Mucosa of descending colon (tissue), 3 donors: Measurements from ENCODE around the gene MAEL. TPM values are rescaled to one million over a fixed set of nuclear protein-coding genes. Genes with fewer than 3 reads are reported as not detected.

ENCODE experiments used
- ATAC-seq: fragments of 200-7000 bp; cut with Tn5 transposase; one replicate; pipeline ENCODE4 v1.9.1; 2020; ENCODE audit warnings: mild to moderate bottlenecking, moderate library complexity
- DNase-seq, 3 donors: peaks; one replicate each; pipeline ENCODE4 v3.0.0-alpha.2; 2020
- H3K36me3 ChIP-seq: fragments of 200-600 bp; one replicate; pipeline ENCODE4 v1.8.0; 2021; ENCODE audit warnings: low read depth, mild to moderate bottlenecking
- H3K4me1 ChIP-seq: fragments of 200-600 bp; one replicate; pipeline ENCODE4 v1.8.0; 2021; ENCODE audit warnings: low read depth, mild to moderate bottlenecking
- H3K4me3 ChIP-seq: fragments of 200-600 bp; one replicate; pipeline ENCODE4 v1.8.0; 2021; ENCODE audit warnings: mild to moderate bottlenecking
- H3K9me3 ChIP-seq: fragments of 200-600 bp; one replicate; pipeline ENCODE4 v1.8.0; 2021; ENCODE audit warnings: mild to moderate bottlenecking
- CTCF ChIP-seq: fragments of 200-600 bp; IDR thresholded peaks from one replicate; pipeline ENCODE4 v1.8.0; 2022; ENCODE audit warnings: antibody characterized with exemption, mild to moderate bottlenecking
- intact Hi-C, 2 donors: fragments of 100-400 bp; cut with DNase I in 1 of 2; cut with micrococcal nuclease in 1 of 2; formaldehyde crosslinking; loops; one replicate each; pipeline versions ENCODE4 v1.11.0 to v1.11.1; 2022; cut with DNase I, micrococcal nuclease
- total RNA-seq, 3 donors: library from RNA; stranded (reverse); fragmentation: NEBNext Ultra II Directional in 2 of 3; extraction: Animal tissue kit (Norgen Biotek cat#: 25700) in 2 of 3; gene quantifications; one replicate each; pipeline versions ENCODE4 v1.2.1 to v1.2.4, GENCODE V29; 2021 to 2023
- donor health status: DM: no; HTN: no; CAD: no; lungs with moderate emphysema.
- donor health status: DM: no; HTN: no; CAD: no.
- donor health status: DM: no; HTN: yes; CAD: no.

Gene MAEL
- total RNA-seq, 3 donors from 2014 or later = 0.92 TPM; not detected in 2

GRCh38 chr1:167003711-167004110 is 14.6 kb downstream of the MAEL start:
- no peaks in the 10 kb centered on the region for H3K4me1 ChIP-seq
- ATAC-seq (no peak), DNase-seq (no peak)
- TF ChIP-seq CTCF = no peak
- no peak overlapping the region for H3K4me3 ChIP-seq
- no peaks in the 10 kb centered on the region for H3K36me3 ChIP-seq
- H3K9me3 ChIP-seq = no peaks in the 10 kb centered on the region
- intact Hi-C loops = no loop called here

- Histone ChIP-seq H3K4me1 (no peaks in the 10 kb centered on the region), H3K4me3 (no peak overlapping the region), H3K36me3 (no peaks in the 10 kb centered on the region), H3K9me3 (no peaks in the 10 kb centered on the region)
- intact Hi-C loops = no loop called here
- TF ChIP-seq CTCF = no peak
- no peak for ATAC-seq
- DNase-seq = no peak
These were observed 22.6 kb downstream of the MAEL start for GRCh38 chr1:167011560-167012191.

- DNase-seq (no peak), ATAC-seq (no peak)
- no peaks in the 10 kb centered on the region for H3K36me3 ChIP-seq
- intact Hi-C loops = no loop called here
- H3K4me3 ChIP-seq = no peak overlapping the region
- no peaks in the 10 kb centered on the region for H3K9me3 ChIP-seq
- H3K4me1 ChIP-seq = no peaks in the 10 kb centered on the region
- no peak for TF ChIP-seq CTCF
These were observed 23.5 kb downstream of the MAEL start for GRCh38 chr1:167012570-167012969.

- Histone ChIP-seq H3K36me3 (no peaks in the 10 kb centered on the region), H3K4me1 (no peaks in the 10 kb centered on the region), H3K4me3 (no peak overlapping the region), H3K9me3 (no peaks in the 10 kb centered on the region)
- intact Hi-C loops = no loop called here
- no peak for DNase-seq
- ATAC-seq = no peak
- TF ChIP-seq CTCF = no peak
These were observed 24.2 kb downstream of the MAEL start for GRCh38 chr1:167013108-167013929.

GRCh38 chr1:167016100-167016750 is 27.1 kb downstream of the MAEL start:
- H3K9me3 ChIP-seq = no peaks in the 10 kb centered on the region
- no peak overlapping the region for H3K4me3 ChIP-seq
- no peak for TF ChIP-seq CTCF
- DNase-seq (no peak), ATAC-seq (no peak)
- H3K36me3 ChIP-seq = no peaks in the 10 kb centered on the region
- intact Hi-C loops = no loop called here
- H3K4me1 ChIP-seq = no peaks in the 10 kb centered on the region
